Measurements from ENCODE around the gene NTF3.
"Not testable (repeated sequence)": the region's sequence is repeated elsewhere in the genome, so short reads cannot be mapped to it uniquely, and the experiment has no call there.

Gene NTF3

GRCh38 chr12:5525783-5526367 is 94.0 kb downstream of the NTF3 start:
- Histone ChIP-seq H3K9me3 (no peaks in the 10 kb centered on the region), H3K4me1 (no peaks in the 10 kb centered on the region), H3K36me3 (no peaks in the 10 kb centered on the region), H3K27me3 (0 out of 2 replicates have a peak, but pooled peaks cover 3% of the 10 kb centered on the region), H3K4me3 (ENCODE audit: low read depth, low read length) (no peak overlapping the region)
- TF ChIP-seq CTCF (IDR thresholded peaks at IDR 0.05; ENCODE audit: low read depth, low read length): no peak
- no peak for DNase-seq

- Histone ChIP-seq H3K4me3 (ENCODE audit: low read depth, low read length) (no peak overlapping the region), H3K9me3 (no peaks in the 10 kb centered on the region; the same call in 1 of the 2 replicates), H3K4me1 (no peaks in the 10 kb centered on the region), H3K27me3 (peaks cover 11% of the 10 kb centered on the region), H3K36me3 (no peaks in the 10 kb centered on the region)
- TF ChIP-seq CTCF (IDR thresholded peaks at IDR 0.05; ENCODE audit: low read depth, low read length): no peak
- DNase-seq: no peak
Observed at GRCh38 chr12:5533368-5533767, 101.5 kb downstream of the NTF3 start.

GRCh38 chr12:5534426-5535199 is 102.7 kb downstream of the NTF3 start:
- Histone ChIP-seq H3K4me3 (ENCODE audit: low read depth, low read length) (no peak overlapping the region), H3K27me3 (peaks cover 19% of the 10 kb centered on the region), H3K36me3 (no peaks in the 10 kb centered on the region), H3K9me3 (no peaks in the 10 kb centered on the region; the same call in 1 of the 2 replicates), H3K4me1 (no peaks in the 10 kb centered on the region)
- no peak for DNase-seq
- TF ChIP-seq CTCF (IDR thresholded peaks at IDR 0.05; ENCODE audit: low read depth, low read length): no peak

- Histone ChIP-seq H3K4me1 (no peaks in the 10 kb centered on the region), H3K4me3 (ENCODE audit: low read depth, low read length) (no peak overlapping the region), H3K36me3 (no peaks in the 10 kb centered on the region), H3K9me3 (no peaks in the 10 kb centered on the region; the same call in 1 of the 2 replicates), H3K27me3 (peaks cover 19% of the 10 kb centered on the region)
- DNase-seq: no peak
- no peak for TF ChIP-seq CTCF (IDR thresholded peaks at IDR 0.05; ENCODE audit: low read depth, low read length)
Observed at GRCh38 chr12:5535541-5535940, 103.6 kb downstream of the NTF3 start.

- DNase-seq; H3K4me1 ChIP-seq; H3K36me3 ChIP-seq; H3K4me3 ChIP-seq (ENCODE audit: low read depth, low read length); H3K9me3 ChIP-seq: not testable (repeated sequence)
- H3K27me3 ChIP-seq: peaks cover 20% of the 10 kb centered on the region
Observed at GRCh38 chr12:5537026-5537615, 105.2 kb downstream of the NTF3 start.

GRCh38 chr12:5537771-5538170 is 105.9 kb downstream of the NTF3 start:
- no peak for TF ChIP-seq CTCF (IDR thresholded peaks at IDR 0.05; ENCODE audit: low read depth, low read length)
- Histone ChIP-seq H3K4me3 (ENCODE audit: low read depth, low read length) (no peak overlapping the region), H3K4me1 (no peaks in the 10 kb centered on the region), H3K9me3 (no peaks in the 10 kb centered on the region; the same call in 1 of the 2 replicates), H3K36me3 (no peaks in the 10 kb centered on the region), H3K27me3 (peaks cover 24% of the 10 kb centered on the region)
- no peak for DNase-seq

All from BE2C (cell line).